Right renal cortex interstitium (tissue), 3 donors: Measurements from ENCODE around the gene NKD1. TPM values are rescaled to one million over a fixed set of nuclear protein-coding genes. Genes with fewer than 3 reads are reported as not detected.
"Not testable (repeated sequence)": the region's sequence is repeated elsewhere in the genome, so short reads cannot be mapped to it uniquely, and the experiment has no call there.

Source experiments
- DNase-seq, 3 donors: peaks; one replicate each; pipeline ENCODE4 v3.0.0-alpha.2; 2013; ENCODE audit warnings: low read depth in 3 of 3, low spot score in 2 of 3
- polyA plus RNA-seq, 3 donors: library from polyadenylated mRNA; unstranded; fragments of 120-200 nt; gene quantifications; one replicate each; pipeline ENCODE4 v1.2.1, GENCODE V29; 2013; ENCODE audit not compliant: insufficient read length in 3 of 3

The NKD1 gene
- polyA plus RNA-seq, 3 donors = 9.3 to 11.2 (median 10.4) TPM

GRCh38 chr16:50573947-50574744, 25.9 kb downstream of the NKD1 start:
- no peak for DNase-seq

- DNase-seq = no peak
Measured at GRCh38 chr16:50574745-50575136, 26.5 kb downstream of the NKD1 start.

GRCh38 chr16:50575743-50576142, 27.5 kb downstream of the NKD1 start:
- no peak for DNase-seq

- DNase-seq = no peak
Measured at GRCh38 chr16:50576403-50577113, 28.4 kb downstream of the NKD1 start.

- no peak for DNase-seq
Measured at GRCh38 chr16:50578137-50578536, 29.9 kb downstream of the NKD1 start.

GRCh38 chr16:50579373-50579772, 31.2 kb downstream of the NKD1 start:
- DNase-seq = not testable (repeated sequence)

- DNase-seq = no peak
Measured at GRCh38 chr16:50580180-50580798, 32.1 kb downstream of the NKD1 start.

- DNase-seq = no peak
Measured at GRCh38 chr16:50581845-50582244, 33.6 kb downstream of the NKD1 start.

GRCh38 chr16:50583211-50583610, 35.0 kb downstream of the NKD1 start:
- DNase-seq = no peak

GRCh38 chr16:50584033-50584722, 36.0 kb downstream of the NKD1 start:
- DNase-seq = no peak

- no peak for DNase-seq
Measured at GRCh38 chr16:50585331-50585776, 37.2 kb downstream of the NKD1 start.

GRCh38 chr16:50587543-50587942, 39.3 kb downstream of the NKD1 start:
- no peak for DNase-seq

GRCh38 chr16:50588276-50588675, 40.1 kb downstream of the NKD1 start:
- DNase-seq = no peak

GRCh38 chr16:50591209-50591608, 43.0 kb downstream of the NKD1 start:
- DNase-seq = no peak

GRCh38 chr16:50591800-50592771, 43.9 kb downstream of the NKD1 start:
- DNase-seq = peak in 2 of 3 donors; percentile 67 to 73

GRCh38 chr16:50592996-50593395, 44.8 kb downstream of the NKD1 start:
- DNase-seq = no peak

GRCh38 chr16:50593410-50594150, 45.4 kb downstream of the NKD1 start:
- DNase-seq = no peak

- DNase-seq = no peak
Measured at GRCh38 chr16:50594308-50595260, 46.4 kb downstream of the NKD1 start.
